Right ventricle myocardium superior (tissue), 1 donor: Measurements from ENCODE around the gene TMEM182. TPM values are rescaled to one million over a fixed set of nuclear protein-coding genes. Genes with fewer than 3 reads are reported as not detected.

ENCODE experiments used
- ATAC-seq: fragments of 200-7000 bp; cut with Tn5 transposase; one replicate; pipeline ENCODE4 v1.9.1; 2020; ENCODE audit warnings: mild to moderate bottlenecking; ENCODE audit not compliant: poor library complexity
- DNase-seq: peaks from one replicate; pipeline ENCODE4 v3.0.0-alpha.2; 2020
- intact Hi-C: fragments of 100-400 bp; cut with DNase I; formaldehyde crosslinking; loops from one replicate; pipeline ENCODE4 v1.11.2; 2022
- total RNA-seq: library from RNA; stranded (reverse); fragmentation: NEBNext Ultra II Directional; extraction: Animal tissue kit (Norgen Biotek cat#: 25700); gene quantifications from one replicate; pipeline ENCODE4 v1.2.1, GENCODE V29; 2021
- donor health status: DM: no; HTN: yes; CAD: no; lungs with severe emphysema.

Gene TMEM182
- total RNA-seq, 1 donor from 2014 or later: 187 TPM

DNA sequence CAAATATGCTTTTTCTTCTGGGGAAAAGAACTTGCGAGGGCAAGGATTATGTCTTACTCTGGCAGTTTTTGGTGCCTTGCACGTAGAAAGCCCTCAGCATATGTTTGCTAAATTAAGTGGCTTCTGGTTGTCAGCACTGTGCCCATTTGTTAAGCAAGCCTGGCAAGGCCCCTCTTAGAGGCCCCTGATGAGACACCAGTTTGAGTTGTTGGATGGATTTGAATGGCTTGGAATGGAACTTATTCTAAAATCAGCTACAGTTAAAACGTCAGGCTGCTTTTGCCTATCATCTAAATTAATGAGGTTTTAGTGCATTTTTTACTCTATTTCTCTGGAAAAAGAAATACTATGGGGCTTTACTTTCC, 28.2 kb downstream of the TMEM182 start:
- ATAC-seq: no peak
- intact Hi-C loops: no loop called here
- DNase-seq: no peak

DNA sequence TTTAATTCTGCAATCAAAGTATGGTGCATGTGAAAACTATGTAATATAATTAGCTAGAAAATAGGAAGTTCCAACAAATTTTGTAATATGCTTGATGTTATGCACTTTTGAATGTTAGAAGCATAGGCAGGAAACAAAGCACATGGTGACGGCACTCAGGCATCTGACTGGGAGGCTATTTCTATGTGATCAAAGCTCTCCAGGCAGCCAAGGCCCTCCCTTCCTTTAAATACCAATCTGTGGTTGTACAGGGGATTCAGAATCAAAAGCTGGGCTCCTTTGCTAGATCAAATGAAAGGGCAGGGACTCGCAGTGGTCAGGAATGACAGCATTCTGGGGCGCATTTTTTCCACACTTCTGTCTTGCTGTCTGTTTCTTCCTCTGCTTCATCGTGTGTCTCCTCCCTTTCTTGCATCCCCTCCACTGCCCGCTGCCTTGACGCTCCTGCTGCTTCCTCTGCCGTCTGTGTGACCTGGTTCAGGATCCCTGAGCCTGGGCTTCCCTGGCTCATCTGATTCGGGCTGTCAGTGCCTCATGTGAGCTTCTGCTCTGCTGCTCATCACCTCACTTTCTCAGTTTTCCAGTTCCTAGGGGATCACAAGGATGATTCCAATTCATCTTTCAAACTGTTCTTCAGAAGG, 30.9 kb downstream of the TMEM182 start:
- intact Hi-C loops: no loop called here
- ATAC-seq: no peak
- no peak for DNase-seq

DNA sequence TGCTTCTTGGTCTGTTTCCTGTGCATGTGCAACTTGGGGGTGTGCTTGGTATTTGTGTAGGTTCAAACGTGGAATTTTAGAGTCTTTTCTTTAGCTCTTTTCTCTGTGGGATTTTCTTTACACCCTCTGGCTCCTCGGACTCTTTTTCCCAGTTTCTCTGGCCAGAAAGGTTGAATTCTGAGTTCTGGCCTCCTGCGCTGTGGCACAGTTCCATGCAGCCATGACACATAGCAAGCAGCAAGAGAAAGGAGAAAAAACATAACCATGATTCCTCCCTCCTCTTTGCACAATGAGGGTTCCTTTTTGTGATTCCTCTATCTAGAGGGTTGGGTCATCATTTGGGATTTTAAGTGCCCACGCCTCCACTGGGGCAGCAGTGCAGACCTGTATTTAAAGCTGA, 33.8 kb downstream of the TMEM182 start:
- no peak for DNase-seq
- intact Hi-C loops: no loop called here
- ATAC-seq: no peak

DNA sequence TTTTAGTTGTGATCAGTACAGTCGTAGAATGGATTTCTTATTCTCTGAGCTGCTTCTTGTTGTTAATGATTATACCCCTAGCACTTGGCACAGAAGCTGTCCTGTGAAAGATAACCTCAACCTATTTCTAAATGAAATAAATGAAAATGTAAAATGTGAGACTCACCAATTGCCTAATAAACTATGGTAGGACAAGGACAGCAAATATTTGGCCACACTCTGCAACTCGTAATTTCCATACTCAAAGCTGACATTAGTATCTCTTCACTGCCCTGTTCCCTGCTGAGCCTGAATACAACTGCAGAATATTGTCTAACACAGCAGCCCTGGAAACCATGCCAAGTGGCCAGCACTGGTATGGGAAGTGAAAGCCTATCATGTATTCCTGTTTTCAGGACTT, 34.5 kb downstream of the TMEM182 start:
- ATAC-seq: peak; percentile 63
- DNase-seq: peak; percentile 60
- intact Hi-C loops: no loop called here

DNA sequence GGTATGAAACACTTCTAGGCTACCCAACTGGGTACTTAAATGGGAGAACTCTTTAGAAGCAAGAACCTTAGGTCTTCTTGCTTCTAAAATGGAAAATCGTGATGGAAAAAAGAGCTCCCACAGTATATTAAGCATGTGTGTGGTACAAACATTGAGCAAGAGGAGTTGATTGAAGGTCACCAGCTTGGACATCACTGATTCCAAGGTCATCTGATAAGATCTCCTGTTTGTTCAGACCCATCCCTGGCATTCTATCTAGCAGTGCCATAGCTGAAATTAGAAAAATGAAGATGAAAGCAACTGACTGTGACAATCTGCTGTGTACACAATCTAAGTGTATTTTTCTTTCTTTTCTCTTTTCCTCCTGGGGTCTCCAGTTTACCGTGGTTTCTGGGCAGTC, 35.7 kb downstream of the TMEM182 start:
- intact Hi-C loops: no loop called here
- ATAC-seq (no peak), DNase-seq (no peak)

DNA sequence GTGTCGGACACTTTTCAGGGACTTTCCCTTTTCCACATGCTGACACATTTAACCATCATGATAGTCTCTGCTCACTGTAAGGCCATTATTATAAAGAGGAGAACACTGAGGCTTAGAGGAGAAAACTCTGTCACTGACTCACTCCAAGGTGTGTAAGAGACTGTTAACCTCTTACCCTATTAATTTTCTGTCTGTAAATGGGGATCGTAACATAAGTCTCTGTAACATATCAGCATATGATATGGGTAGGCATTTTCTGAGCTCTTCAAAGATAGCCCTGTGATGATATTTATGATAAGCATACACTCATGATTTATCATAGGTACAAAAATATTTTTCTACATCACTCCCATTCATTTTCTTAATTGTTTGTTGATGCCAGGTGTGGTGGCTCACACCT, 36.4 kb downstream of the TMEM182 start:
- no peak for ATAC-seq
- intact Hi-C loops: no loop called here
- DNase-seq: no peak

DNA sequence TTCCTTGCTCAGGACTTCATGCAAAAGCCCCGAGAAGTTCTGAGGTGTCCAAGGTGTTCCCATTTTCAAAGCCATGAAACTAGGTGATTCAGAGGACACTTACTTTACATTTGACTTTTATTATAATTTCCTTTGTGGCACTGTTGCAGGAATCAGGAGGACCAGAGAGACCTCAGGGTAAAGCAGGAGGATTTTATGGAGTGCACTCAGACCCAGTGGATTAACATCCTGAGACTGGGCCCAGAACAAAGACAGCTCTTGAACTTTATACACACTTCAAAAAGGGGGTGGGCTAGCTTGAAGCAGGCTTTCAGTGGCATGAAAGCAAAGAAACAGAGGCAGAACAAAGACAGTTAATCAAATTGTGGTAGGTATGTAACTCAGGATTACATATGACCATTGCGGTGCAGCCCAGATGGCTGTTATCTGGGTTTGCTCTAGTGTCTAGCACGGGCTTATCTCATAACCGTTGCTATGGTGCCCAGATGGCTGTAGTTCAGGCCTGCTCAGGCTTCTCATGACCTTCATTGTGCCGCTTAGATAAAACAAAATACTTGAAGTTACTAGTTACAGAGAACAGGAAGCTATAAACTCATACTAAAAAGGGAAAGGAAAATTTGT, 39.4 kb downstream of the TMEM182 start:
- DNase-seq (peak; percentile 74), ATAC-seq (peak; percentile 84)
- intact Hi-C loops: loop anchor here (5.0 kb wide), 1 partner anchor 34 kb away; no protein-coding TSS in a partner anchor

DNA sequence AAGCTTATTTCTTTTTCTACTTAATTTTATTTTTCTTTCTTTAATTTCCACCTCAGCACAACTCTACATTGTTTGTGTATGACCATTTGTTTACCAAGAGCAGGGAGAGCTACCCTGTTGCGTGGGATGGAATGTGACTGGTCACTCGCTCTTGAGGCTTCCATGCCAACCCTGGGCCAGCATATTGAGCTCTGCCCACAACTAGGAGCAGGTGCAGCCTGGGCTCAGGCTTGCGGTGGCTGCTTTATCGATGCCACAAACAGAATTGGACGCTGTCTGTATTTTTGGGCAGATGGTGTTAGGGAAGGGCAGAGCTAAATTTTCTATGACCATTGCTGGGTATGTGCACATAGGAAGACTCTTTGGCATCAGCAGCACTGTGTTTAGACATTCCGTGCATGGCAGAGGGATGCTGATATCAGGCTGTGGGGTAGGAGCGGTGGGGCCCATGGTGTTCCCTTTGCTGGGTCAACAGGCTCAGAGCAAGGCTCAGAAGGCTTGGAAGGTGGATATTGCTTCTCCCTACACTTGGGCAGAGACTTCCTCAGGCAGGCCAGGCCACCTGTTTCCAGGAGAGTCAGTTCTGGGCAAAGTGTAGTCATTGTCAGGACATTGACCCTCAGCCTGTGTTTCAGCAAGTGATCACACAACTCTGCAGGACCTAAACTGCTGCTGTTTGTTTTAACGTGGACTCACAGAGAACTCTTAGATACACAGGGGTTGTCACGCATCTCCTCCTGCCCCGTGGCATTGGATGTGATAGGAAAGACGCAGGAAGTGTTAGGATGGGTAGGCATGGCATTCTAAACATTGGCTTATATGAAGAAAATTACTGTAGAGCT, 40.2 kb downstream of the TMEM182 start:
- DNase-seq: no peak
- intact Hi-C loops: loop anchor here (5.0 kb wide), 1 partner anchor 35 kb away; no protein-coding TSS in a partner anchor
- peak; percentile 55 for ATAC-seq

DNA sequence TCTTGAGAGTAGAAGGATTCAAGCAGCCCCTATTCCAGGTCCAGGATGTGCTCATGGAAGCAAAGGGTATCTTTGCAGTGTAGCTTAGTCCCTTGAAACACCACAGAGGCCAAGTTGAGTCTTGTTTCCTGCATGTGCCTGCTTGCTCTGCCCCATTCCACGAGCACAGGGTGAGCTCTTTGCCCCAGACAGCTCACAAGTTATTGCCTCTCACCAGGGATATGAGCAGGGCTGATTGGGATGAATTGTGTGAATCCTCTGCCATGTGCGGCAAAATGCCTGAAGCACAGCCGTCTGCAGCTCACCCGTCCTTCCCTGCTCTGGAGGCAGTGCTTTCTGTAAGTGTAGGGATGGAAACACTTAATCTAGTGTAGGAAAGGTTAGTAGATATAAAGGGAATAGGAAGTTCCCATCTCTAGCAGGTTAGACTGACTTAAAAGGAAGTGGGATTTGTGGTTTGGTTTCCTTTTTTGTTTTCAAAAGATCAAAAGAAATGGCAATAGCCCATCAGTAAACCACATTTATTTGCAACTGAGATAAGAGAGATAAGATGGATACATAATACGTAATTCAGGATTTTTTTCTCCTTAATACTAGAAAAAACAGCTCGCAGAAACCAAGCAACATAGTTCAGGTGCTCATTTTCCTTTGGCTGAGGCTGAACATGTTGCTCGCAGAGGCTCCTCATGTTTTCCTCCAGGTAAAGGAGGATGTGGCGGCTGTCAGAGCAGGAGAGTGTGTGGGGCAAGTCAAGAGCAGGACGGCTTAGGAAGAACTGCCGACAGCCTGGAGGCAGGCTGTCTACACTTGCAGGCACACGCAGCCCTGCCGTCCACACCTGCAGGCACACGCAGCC, 41.4 kb downstream of the TMEM182 start:
- intact Hi-C loops: loop anchor here (5.0 kb wide), 1 partner anchor 36 kb away; no protein-coding TSS in a partner anchor
- DNase-seq (no peak), ATAC-seq (peak; percentile 6)

DNA sequence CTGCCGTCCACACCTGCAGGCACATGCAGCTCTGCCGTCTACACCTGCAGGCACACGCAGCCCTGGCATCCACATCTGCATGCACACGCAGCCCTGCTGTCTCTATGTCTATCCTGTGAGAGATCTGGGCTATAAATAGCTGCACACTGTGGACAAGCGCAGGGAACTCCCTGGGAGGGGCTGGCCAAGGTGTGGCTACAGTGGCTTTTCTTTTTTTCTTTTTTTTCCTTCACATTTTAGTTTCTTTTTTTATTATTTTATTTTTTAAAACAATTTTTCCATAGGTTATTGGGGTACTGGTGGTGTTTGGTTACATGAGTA, 42.0 kb downstream of the TMEM182 start:
- intact Hi-C loops: loop anchor here (5.0 kb wide), 1 partner anchor 37 kb away; no protein-coding TSS in a partner anchor
- ATAC-seq (peak; percentile 47), DNase-seq (no peak)

DNA sequence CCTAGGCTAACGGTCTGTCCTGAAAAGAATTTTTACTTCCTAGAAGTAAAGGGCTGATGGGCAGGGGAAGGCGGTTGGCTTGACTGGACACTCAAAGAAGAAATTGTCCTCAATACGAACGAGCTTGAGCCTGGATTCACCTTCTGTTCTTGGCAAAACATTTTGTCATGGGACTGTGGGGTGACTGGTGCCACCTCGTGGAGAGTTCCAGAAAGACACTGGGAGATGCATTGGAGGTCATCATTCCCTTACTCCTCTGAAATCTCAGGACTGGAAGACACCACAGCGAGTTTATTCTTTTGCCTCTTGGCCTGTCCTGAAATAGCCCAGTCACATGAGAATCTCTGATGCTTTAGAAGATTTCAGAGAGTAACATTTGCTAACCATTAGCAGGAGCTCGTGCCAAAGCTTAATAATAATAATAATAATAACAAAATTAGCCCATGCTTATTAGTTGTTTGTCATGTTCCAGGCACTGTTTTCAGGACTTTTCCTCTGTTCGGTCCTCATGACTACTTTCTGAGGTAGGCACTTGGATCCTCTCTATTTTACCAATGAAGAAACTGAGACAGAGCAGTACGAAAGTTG, 44.5 kb downstream of the TMEM182 start:
- DNase-seq: peak; percentile 75
- intact Hi-C loops: loop anchor here (5.0 kb wide), 1 partner anchor 54 kb away; no protein-coding TSS in a partner anchor
- ATAC-seq: peak; percentile 71

DNA sequence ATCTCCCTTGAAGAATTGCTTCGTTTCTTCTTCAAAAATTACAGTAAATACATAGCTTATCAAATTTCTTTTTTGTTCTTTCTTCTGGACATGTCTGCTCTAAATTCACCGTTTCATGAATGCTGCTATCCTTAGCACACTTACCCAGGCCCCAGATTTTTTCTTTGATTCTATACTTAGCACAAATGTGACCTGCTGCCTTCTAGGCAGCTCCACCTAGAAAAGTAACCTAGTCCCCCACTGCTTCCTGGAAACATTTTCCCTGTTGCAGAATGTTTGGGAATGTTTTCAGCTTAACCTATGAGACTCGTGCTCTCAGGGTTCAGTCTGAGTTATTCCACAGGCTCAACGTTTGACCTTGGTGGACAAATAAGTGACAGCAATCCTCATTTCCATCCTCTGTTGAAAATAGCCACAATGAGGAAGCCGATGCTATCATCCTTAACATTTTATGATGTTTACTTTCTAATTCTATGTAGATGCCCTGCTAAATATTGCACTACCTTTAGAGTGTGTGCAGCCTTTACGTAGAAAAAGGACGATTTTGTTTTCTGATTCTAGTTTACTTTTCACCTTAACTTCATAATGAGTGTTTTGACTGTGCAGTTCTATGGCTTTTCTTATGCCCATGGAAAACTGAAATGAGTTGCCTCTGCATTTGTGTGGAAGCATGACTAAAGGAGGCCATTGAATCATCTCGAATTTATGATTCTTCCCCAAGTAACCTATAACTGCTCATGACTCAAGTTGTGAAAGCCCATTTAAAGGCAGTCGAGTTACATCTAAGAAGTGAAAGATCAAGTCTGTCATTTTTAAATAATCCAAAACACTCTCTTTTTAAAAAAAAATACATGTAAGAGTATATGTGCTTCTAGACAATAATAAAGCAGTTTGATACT, 47.7 kb downstream of the TMEM182 start:
- DNase-seq (no peak), ATAC-seq (peak; percentile 53)
- intact Hi-C loops: loop anchor here (5.0 kb wide), 1 partner anchor 57 kb away; no protein-coding TSS in a partner anchor

DNA sequence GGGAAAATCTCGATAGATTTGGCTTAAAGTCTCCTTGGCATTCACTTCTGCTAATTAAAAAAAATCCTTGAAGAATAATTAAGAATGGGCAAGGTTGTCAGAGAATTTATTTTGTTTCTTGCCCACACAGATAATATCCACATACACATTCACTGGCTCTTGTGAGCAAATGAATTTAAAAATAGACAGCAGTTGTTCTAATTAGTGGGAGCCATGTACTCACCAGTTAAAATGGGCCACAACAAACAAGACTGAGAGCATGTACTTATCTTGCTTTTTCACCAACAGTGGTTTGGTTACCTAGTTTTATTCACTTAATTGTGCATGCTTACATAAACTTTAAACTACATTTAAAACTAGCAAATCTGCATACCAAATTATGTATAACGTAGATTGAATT, 53.5 kb downstream of the TMEM182 start:
- peak; percentile 30 for ATAC-seq
- intact Hi-C loops: no loop called here
- no peak for DNase-seq

DNA sequence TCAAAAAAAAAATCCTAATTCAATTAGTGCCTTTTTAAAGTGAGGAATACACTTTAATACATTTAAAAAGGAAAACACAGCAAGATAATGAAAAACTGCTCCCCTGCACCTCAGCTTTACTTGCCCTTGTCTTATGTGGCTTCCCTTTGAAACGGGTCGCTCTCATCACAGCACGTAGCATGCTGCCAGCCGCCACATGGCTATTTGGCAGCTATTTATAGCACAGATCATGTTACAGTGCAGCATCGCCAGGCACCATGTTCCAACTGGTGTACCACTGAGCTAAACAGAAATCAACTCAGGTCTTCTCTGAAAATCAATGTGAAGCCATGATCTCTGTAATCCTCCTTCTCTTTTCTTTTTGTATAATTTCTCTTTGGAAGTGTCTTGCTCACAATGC, 65.1 kb downstream of the TMEM182 start:
- ATAC-seq (peak; percentile 96), DNase-seq (peak; percentile 76)
- intact Hi-C loops: no loop called here

DNA sequence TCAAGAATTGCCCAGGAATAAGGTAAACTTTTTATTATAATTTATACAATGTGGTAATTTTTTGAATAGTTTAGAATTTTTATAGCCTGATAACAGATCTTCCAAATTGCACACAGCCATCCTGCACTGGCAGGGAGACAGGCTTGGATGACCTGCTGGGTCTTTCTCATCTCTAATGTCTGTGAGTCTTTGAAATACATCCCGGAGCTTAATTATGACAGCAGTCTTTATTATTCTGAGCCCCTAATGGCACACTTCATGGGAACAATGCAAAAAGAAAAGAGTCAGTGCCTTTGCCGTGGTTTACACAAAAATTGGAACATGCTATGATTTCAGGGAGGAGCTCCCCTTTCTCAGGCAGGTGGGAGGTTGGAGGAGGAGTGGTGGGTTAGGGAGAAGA, 71.0 kb downstream of the TMEM182 start:
- DNase-seq (no peak), ATAC-seq (no peak)
- intact Hi-C loops: no loop called here

DNA sequence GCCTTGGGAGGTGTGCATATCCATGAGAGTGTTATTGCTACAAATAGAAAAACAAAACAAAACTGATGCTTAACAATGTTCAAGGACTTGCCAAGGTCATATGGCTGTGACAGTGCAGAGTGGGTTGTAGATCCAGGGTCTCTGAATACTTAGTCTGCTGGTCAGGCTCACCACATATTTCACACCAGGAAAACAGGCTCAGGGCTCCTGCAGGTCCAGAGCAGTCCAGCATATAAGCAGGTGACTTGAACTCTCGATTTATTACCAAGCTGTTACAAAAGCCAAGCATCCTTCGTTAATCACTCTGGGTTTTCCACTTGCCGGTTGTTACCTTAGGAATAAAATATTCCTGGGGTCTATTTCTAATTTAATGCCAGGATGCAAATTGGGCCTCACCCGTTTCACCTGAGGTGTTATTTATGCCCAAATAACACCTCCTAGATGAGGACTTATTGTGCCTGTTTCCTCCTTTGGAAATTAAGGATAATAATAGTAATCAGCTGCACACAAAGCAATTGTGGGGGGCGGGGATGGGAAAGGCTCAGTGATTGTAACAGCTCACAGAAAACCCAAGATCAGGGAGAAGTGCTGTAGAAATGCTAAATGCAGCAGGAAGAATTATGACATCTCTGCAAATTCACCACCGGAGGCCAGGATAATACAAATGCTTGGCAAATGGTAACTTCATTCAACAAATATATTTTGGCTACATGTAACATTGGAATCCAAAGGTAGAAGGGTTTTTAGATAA, 72.9 kb downstream of the TMEM182 start:
- DNase-seq (no peak), ATAC-seq (no peak)

More for the DNA sequence above, 72.9 kb downstream of the TMEM182 start:
- intact Hi-C loops: no loop called here
